GM18951 (cell line): ENCODE measurements around the gene ATP7A.
"Not testable (repeated sequence)": the region's sequence is repeated elsewhere in the genome, so short reads cannot be mapped to it uniquely, and the experiment has no call there.

Experiments
- POLR2A ChIP-seq: IDR thresholded peaks from 4 replicates; pipeline ENCODE4 v1.6.1; 2011; ENCODE audit warnings: mild to moderate bottlenecking; ENCODE audit not compliant: insufficient read length, insufficient read depth; ENCODE audit errors: extremely low read depth
- in situ Hi-C: fragments of 300-500 bp; cut with MboI; formaldehyde crosslinking; loops from one replicate; pipeline ENCODE4 v1.12.0; 2022; ENCODE audit warnings: low sequenced_read_pairs, mixed read lengths, inconsistent platforms; ENCODE audit not compliant: unreplicated experiment

The ATP7A gene

DNA sequence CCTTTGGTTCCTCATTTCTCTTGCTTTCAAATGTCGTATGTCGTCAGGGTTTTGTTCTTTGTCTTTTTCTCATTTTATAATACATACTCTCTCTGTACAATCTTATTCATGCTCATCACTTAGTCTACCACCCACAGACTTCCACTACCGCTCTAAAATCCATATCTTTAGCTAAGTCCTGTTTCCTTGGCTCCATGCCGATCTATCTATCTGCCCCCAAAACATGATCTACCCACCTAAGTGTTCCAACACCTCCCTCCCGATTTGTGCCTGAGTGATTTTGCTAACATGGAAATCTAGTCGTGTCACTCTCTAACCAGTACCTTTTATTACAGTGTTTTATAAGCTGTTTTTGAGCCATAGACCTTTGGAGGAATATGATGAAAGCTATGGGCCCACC, 124.6 kb downstream of the ATP7A start:
- in situ Hi-C loops, result no loop called here
- no peak for TF ChIP-seq POLR2A

GRCh38 chrX:78037881-78038280, 127.4 kb downstream of the ATP7A start:
- in situ Hi-C loops, result no loop called here
- no peak for TF ChIP-seq POLR2A

DNA sequence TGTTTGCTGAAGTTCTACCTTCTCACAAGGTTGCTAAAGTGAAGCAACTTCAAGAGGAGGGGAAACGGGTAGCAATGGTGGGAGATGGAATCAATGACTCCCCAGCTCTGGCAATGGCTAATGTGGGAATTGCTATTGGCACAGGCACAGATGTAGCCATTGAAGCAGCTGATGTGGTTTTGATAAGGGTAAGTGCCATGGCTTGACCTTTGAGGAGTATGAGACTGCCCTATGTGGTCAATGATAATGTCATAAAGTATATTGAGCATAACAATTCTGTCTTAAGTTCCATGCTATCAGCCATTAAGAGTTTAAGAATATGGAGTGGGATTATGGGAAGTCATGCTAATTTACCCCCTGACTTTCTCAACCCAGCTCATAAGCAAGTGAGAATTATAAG, 132.1 kb downstream of the ATP7A start:
- TF ChIP-seq POLR2A, result no peak
- in situ Hi-C loops, result no loop called here

DNA sequence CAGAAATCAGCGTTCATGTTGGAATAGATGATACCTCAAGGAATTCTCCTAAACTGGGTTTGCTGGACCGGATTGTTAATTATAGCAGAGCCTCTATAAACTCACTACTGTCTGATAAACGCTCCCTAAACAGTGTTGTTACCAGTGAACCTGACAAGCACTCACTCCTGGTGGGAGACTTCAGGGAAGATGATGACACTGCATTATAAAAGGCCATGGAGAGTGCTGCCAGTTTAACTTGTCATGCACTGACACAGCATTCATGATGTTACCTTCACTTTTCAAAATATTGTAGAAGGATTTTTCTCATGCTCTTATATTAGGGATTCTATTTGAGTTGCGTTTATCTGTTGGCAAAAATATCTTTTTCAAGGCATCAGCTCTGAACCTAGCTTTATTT, 135.9 kb downstream of the ATP7A start:
- in situ Hi-C loops, result no loop called here

GRCh38 chrX:78048052-78048451, 137.6 kb downstream of the ATP7A start:
- no peak for TF ChIP-seq POLR2A
- in situ Hi-C loops, result no loop called here

More for the DNA sequence above, 135.9 kb downstream of the ATP7A start:
- TF ChIP-seq POLR2A, result no peak

GRCh38 chrX:78063687-78064086, 153.2 kb downstream of the ATP7A start:
- TF ChIP-seq POLR2A, result no peak
- in situ Hi-C loops, result no loop called here

DNA sequence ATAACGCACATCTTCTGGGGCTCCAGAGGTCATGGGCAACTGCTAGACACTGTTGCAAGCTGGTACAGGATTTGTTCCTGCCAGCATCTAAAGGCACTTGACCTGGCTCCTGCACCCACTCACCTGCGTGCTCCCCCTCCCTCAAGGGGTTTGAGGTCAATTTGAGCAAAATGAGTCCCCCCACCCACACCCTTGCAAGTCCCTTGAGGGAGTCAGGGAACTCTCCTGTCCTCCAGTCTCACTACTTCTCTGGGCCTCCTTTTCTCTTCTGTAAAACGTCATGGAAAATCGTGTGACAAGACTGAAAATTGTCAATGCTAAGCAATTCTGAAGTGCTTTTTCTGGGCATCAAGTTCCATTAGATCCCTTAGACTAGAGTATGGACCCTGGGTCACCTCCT, 153.7 kb downstream of the ATP7A start:
- no peak for TF ChIP-seq POLR2A
- in situ Hi-C loops, result no loop called here

DNA sequence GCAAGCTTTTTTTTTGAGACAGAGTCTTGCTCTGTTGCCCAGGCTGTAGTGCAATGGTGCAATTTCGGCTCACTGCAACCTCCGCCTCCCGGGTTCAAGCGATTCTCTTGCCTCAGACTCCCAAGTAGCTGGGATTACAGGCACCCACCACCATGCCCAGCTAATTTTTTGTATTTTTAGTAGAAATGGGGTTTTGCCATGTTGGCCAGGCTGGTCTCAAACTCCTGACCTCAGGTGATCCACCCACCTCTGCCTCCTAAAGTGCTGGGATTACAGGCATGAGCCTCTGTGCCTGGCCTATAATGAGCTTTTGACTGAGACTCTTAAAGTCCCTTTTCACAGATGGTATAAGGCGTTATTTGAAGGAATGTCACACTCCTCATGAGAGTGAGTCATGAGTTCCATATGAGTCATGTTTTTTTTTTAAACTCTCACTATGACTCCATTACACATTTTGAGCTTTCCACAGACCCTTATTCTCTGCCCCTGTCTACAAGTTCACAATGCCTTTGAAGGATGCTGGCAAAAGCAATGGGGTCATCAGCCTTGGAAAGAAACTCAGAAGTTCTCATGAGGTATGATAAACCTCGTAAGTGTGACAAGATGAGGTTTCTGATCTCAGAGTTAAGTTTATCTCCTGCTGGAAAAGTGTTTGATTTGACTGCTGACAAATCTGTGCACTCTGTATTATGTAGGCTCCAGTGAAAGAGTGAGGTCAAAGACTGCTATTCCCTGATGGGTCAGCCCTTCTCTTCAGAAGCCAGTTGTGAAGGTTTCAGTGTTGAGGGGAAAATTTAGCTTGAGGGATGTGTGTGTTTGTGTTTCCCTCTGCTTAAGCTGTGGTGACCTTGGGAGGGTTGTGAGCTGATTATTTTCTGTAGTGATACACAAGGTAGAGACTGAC, 154.5 kb downstream of the ATP7A start:
- in situ Hi-C loops, result not testable (repeated sequence)

DNA sequence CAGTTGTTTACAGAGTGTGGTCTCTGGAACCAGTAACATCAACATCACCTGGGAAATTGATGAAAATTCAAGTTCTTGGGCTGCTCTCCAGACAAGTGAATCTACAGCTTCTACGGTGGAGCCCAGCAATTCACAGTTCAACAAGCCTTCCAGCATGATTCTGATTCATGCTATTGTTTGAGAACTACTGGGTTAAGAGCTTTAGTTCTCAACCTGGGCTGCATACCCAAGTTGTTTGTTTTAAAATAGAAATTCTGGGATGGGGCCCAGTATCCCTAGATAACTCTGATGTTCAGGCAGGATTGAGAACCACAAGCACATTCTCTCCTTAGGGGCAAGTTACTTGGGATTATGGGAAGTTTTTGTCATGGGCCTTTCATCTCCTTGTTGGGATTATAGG, 155.6 kb downstream of the ATP7A start:
- TF ChIP-seq POLR2A, result no peak
- in situ Hi-C loops, result no loop called here

GRCh38 chrX:78071331-78071730, 160.8 kb downstream of the ATP7A start:
- no peak for TF ChIP-seq POLR2A
- in situ Hi-C loops, result no loop called here

- in situ Hi-C loops, result not testable (repeated sequence)
Measured at GRCh38 chrX:78073147-78074077, 162.9 kb downstream of the ATP7A start.

- no peak for TF ChIP-seq POLR2A
- in situ Hi-C loops, result no loop called here
Measured at GRCh38 chrX:78074088-78074487, 163.6 kb downstream of the ATP7A start.

GRCh38 chrX:78075787-78076389, 165.4 kb downstream of the ATP7A start:
- in situ Hi-C loops, result no loop called here
- no peak for TF ChIP-seq POLR2A

DNA sequence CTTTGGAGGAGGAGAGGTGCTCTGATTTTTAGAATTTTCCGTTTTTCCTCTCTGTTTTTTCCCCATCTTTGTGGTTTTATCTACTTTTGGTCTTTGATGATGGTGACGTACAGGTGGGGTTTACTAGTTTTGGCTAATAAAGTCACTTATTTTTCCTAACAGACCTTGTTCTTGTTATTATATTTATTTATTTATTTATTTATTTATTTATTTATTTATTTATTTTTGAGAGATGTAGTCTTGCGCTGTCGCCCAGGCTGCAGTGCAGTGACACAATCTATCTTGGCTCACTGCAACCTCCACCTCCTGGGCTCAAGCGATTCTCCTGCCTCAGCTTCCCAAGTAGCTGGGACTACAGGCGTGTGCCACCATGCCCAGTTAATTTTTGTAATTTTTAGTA, 170.9 kb downstream of the ATP7A start:
- in situ Hi-C loops, result not testable (repeated sequence)
